ENCODE results near the gene CRTAC1.

The CRTAC1 gene

DNA sequence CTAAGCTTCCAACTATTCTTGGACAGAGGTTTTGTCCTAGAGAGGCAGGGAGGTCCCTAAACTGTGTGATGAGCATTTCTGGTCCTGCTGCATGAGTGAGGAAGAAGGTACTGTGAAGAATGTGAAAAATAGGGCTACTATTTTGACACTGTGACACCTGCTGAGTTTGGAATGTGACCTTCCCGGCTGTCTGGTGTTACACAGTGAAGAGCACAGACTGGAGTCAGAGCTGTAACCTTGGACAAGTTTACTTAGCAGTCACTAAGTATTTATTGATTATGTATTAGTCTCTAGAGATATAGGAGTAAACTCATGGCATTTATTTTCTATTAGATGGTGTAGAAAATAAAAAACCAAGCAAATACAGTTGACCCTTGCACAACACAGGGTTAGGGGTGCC, 168.5 kb downstream of the CRTAC1 start:
- no peak overlapping the region for H3K4me3 ChIP-seq (ENCODE audit: control insufficient read depth, low read depth, low read length)
- no peak for DNase-seq (ENCODE audit: low read depth)
- TF ChIP-seq CTCF (conservative IDR thresholded peaks at IDR 0.05; ENCODE audit: control insufficient read depth, insufficient read depth, low read depth, low read length) = no peak

DNA sequence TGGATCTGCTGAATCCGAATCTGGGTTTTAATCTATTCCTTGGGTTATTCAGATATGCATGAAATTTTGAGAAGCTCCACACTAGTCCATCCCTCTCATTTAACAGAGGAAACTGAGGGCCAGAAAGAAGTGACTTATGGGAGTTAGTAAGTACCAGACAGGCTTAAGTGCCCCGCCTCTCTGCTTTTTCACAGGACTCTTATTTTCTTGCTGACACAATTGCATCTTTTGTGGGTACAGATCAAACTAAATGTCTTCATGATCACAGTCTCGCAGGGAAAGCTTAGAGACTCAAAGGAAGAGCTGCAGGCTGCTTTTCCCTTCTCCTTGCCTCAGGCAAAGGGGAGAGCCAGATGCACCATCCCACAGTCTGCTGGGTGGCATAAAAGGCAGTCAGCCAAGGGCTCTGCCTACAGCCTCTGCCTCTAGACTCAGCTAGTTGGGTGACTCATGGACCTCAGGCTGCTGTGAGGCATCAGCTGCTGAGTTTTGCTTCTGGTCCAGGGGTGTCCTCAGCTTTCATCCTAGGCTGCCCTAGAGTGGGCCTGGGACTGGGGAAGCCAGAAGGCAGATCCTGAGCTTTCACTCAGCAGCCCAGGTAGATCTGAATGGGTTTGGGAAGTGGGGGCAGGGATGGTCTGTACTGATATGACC, 169.2 kb downstream of the CRTAC1 start:
- no peak overlapping the region for H3K4me3 ChIP-seq (ENCODE audit: control insufficient read depth, low read depth, low read length)
- peak; percentile 66 for DNase-seq (ENCODE audit: low read depth)
- TF ChIP-seq CTCF (conservative IDR thresholded peaks at IDR 0.05; ENCODE audit: control insufficient read depth, insufficient read depth, low read depth, low read length) = no peak

GRCh38 chr10:97858001-97858439, 172.4 kb downstream of the CRTAC1 start:
- no peak for TF ChIP-seq CTCF (conservative IDR thresholded peaks at IDR 0.05; ENCODE audit: control insufficient read depth, insufficient read depth, low read depth, low read length)
- peak; percentile 26 for DNase-seq (ENCODE audit: low read depth)
- H3K4me3 ChIP-seq (ENCODE audit: control insufficient read depth, low read depth, low read length) = no peak overlapping the region

- DNase-seq (ENCODE audit: low read depth) = no peak
- no peak for TF ChIP-seq CTCF (conservative IDR thresholded peaks at IDR 0.05; ENCODE audit: control insufficient read depth, insufficient read depth, low read depth, low read length)
Observed at GRCh38 chr10:97854743-97855142, 175.7 kb downstream of the CRTAC1 start.

DNA sequence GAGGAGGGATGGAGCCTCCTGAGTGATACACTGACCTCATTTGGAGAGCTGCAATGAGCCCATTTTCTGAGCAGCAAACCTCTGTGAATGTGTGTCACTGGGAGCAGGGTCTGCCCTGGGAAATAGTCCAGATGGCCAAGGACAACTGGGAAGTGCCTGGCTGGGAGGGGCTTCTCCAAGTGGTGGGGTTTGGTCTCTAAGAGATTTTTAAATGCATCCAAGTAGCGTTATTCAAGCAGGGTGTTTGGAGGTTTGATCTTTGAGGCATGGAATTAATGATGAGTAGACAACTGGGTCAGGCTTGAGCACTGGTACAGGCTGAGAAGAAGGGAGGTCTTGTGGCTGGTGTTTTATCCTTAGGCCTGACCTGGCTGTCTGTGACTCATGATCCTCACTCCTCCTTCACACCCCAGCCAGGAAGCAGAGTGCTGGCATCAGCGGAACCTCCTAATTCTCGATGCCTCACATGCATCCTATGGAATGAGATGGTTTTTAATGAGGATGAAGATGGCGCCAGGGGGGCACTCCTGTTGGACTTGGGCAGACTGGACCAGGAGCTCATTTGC, 177.5 kb downstream of the CRTAC1 start:
- H3K4me3 ChIP-seq (ENCODE audit: control insufficient read depth, low read depth, low read length) = no peak overlapping the region
- DNase-seq (ENCODE audit: low read depth) = no peak
- no peak for TF ChIP-seq CTCF (conservative IDR thresholded peaks at IDR 0.05; ENCODE audit: control insufficient read depth, insufficient read depth, low read depth, low read length)

More at GRCh38 chr10:97854743-97855142, 175.7 kb downstream of the CRTAC1 start:
- H3K4me3 ChIP-seq (ENCODE audit: control insufficient read depth, low read depth, low read length) = no peak overlapping the region

- no peak overlapping the region for H3K4me3 ChIP-seq (ENCODE audit: control insufficient read depth, low read depth, low read length)
- TF ChIP-seq CTCF (conservative IDR thresholded peaks at IDR 0.05; ENCODE audit: control insufficient read depth, insufficient read depth, low read depth, low read length) = no peak
Observed at GRCh38 chr10:97852277-97852676, 178.1 kb downstream of the CRTAC1 start.

More at GRCh38 chr10:97852277-97852676, 178.1 kb downstream of the CRTAC1 start:
- no peak for DNase-seq (ENCODE audit: low read depth)
